ELF-1 (cell line): Measurements from ENCODE around the gene AUNIP.

Source experiments
- DNase-seq: peaks from one replicate; pipeline ENCODE4 v3.0.0-alpha.2; 2016; ENCODE audit warnings: low read depth, low spot score

The AUNIP gene

DNA sequence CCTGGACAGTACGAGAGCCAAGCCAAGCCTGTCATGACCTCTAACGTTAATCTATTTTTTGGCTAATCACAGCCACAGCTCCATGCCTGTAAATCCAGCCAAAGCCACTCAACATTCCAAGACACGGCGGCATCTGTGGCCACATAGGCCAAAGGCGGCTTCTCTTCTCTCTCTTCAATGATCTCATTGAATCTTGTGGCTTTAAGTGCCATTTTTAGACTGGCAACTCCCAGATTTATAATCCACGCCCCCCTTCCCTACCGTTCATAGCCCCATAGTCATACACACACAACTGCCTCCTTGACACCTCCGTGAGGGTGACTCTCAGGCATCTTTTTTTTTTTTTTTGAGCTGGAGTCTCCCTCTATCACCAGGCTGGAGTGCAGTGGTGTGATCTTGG, 64.9 kb downstream of the AUNIP start:
- no peak for DNase-seq

DNA sequence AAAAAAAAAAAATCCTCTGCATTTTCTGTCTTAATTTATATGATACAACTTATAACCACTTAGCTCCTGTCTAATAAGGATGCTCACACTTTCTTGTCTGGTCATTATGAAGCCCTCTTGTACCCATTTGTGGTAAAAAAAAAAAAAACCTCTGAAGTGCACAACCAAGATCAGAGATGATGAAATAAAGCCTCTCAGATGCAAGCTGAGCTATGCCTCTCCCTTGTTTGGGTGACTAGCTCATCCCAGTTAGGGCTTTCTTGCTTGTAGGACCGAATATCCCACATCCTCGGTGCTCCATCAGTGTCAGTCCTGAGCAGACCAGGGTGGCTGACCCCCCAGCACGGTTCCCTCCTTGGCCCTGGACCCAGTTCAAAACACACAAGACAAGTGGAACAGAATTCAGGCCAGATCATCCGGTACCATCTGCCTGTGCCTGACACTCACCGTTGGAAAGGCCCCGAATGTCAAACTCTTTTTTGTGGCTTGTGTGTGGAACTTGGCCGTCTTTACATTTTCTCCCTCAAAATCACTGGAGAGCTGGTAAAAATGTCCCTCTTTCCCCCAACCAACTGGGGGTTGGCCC, 65.6 kb downstream of the AUNIP start:
- no peak for DNase-seq

DNA sequence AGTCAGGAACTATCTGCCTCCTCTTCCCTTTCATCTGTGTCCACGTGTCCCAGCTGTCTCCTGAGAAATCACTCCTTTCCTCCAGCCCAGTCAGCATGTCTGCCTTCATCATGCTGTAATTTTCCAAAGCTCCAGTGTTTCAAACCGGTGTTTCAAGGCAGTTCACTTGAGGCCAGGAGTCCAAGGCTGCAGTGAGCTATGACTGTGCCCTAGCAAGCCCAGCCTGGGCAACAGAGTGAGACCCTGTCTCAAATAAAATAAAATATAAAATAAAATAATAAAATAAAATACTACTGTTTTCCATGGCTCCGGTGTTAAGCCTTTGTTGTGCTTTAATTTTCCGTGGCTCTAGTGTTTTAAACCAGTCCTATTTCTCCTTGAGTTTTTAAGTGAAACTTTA, 67.1 kb downstream of the AUNIP start:
- no peak for DNase-seq

DNA sequence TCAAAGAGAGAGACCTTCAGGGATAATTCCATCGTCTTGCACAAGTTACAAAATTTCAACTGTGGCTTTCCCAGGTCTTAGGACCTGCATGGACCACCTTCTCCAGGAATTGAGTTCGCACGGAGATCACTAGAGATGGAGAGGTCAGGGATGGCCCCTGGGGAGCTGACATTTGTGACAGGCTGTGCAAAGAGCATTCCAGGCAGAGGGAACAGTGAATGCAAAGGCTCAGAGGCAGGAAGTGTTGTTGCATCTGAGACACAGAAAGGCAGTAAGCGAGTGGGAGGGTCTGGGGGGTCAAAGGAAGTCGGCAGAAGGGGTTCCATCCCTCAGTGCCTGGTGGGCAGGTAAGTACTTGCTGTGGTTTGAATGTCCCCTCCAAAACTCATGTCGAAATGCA, 68.8 kb downstream of the AUNIP start:
- DNase-seq = no peak

DNA sequence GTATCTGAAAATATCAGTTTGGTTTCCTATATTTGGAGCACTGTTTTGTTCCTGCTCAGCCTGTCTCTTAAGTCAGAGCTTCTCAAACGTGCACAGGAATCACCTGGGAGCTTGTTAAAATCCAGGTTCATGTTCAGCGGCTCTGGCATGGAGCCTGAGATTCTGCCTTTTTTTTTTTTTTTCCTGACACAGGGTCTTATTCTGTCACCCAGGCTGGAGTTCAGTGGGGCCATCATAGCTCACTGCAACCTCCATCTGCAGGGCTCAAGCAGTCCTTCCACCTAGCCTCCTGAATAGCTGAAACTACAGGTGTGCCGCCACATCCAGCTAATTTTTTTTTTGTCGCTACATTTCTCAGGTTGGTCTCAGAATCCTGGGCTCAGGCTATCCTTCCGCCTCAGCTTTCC, 71.5 kb downstream of the AUNIP start:
- DNase-seq = no peak

DNA sequence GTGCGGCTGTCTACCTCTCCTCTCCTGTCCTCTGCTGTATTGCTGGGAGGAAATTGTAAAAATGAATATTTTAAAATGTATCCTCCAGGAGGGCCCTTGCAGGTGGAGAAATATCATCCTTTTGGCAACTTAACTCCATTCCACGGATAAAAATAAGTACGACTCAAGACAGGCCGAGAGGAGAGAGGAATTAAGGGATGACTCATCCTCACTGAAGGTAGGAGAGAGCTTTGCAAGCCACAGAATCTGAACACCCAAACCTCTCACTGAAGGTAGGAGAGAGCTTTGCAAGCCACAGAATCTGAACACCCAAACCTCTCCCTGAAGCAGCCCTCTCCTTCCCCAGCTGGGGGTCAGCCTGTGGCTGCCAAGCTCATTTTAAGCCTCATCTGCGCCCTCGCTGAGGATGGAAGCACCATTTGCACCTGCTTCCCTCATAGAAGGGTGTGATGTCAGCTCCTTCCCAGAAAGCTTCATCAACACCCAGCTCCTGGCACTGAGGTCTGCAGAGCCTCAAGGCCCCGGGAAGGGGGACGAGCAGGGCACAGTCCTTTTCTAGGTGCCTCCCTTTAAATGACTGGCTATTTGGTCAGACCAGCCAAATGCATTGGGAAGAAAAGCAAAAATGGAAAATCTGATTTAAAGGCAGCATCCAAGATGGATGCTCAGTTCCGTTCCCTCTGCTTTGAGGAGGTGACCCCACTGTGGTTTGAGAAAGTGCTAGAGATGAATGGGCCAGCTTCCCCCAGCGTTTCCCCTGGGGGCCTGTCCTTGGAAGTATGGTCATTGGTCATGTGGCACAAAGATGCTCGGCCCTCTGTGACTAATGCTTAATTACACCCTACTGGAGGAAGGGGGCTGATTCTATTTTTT, 72.1 kb downstream of the AUNIP start:
- no peak for DNase-seq

DNA sequence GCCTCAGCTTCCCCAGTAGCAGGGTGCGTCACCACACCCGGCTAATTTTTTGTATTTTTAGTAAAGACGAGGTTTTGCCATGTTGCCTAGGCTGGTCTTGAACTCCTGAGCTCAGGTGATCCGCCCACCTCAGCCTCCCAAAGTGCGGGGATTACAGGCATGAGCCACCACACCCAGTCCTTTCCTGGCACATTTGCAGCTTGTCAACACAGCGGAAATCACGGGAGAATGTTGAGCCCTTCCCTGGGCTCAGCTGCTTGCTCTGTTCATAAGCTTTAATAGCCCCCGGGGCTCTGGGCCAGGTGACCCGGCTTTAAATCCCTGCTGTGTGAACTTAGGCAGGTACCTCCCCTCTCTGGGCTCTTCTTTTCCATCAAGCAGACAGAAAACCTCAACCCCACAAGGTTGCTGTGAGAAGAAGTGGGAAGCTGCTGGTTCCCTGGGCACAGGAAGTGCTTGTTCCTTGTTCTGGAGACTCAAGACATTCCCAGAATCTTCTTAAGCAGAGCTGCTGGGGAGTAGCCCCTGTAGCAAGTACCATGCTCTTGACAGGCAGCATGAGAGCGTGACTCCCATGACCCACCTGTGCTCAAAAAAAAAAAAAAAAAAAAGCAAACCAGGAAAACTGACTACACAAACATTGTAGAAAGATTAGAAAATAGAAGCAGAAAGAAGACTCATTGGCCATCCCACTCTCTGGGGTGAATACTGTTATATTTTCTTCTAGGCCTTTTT, 73.8 kb downstream of the AUNIP start:
- no peak for DNase-seq

DNA sequence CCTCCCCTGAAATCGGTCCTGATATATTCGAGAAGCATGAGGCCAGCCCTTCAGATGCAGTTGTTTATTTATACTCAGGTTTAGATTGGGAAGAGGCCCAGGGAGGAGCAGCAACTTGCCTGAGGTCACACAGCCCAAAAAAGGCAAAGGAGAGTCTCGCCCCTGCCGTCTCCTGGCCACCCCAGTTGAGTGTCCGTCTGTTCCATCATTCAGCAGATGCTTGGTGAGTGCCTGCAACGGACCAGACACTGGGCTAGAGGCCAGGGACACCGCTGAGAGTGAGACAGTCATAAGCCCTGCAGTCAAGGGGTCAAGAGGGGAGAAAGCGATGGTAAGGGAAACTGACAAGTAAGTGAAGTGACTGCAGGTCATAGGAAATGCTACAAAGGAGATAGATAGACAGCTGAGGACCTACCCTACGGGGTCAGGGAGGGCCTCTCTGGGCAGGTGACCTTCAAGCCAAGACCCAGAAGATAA, 74.6 kb downstream of the AUNIP start:
- no peak for DNase-seq
